IPS-15b (cell line): ENCODE data around the gene ZNF778.

Experiments
- H3K27me3 ChIP-seq: one replicate; pipeline ENCODE4 v1.6.1; 2013; ENCODE audit warnings: low read length; ENCODE audit not compliant: control insufficient read depth, insufficient read depth
- H3K36me3 ChIP-seq: one replicate; pipeline ENCODE4 v1.6.1; 2013; ENCODE audit warnings: low read length; ENCODE audit not compliant: control insufficient read depth, insufficient read depth
- H3K4me1 ChIP-seq: one replicate; pipeline ENCODE4 v1.6.1; 2013; ENCODE audit warnings: mild to moderate bottlenecking, low read length; ENCODE audit not compliant: control insufficient read depth, insufficient read depth
- H3K4me3 ChIP-seq: one replicate; pipeline ENCODE4 v1.5.1; 2013; ENCODE audit warnings: low read depth, low read length
- H3K9ac ChIP-seq: one replicate; pipeline ENCODE4 v1.6.1; 2013; ENCODE audit warnings: low read depth, mild to moderate bottlenecking, low read length
- H3K9me3 ChIP-seq: one replicate; pipeline ENCODE4 v1.6.1; 2013; ENCODE audit warnings: mild to moderate bottlenecking, low read length; ENCODE audit not compliant: control insufficient read depth, insufficient read depth

The ZNF778 gene

GRCh38 chr16:89217388-89218191, at the start of gene ZNF778:
Gene ZNF778, plus strand, starts transcription at chr16:89217703. Its CDS starts 3,425 bp downstream, at chr16:89221128.
- Histone ChIP-seq H3K36me3 (peaks cover 6% of the 10 kb centered on the region), H3K9me3 (no peaks in the 10 kb centered on the region), H3K9ac (peak within 1 kb of the TSS; percentile 76), H3K4me1 (no peaks in the 10 kb centered on the region), H3K27me3 (no peaks in the 10 kb centered on the region), H3K4me3 (peak within 1 kb of the TSS; percentile 78)

DNA sequence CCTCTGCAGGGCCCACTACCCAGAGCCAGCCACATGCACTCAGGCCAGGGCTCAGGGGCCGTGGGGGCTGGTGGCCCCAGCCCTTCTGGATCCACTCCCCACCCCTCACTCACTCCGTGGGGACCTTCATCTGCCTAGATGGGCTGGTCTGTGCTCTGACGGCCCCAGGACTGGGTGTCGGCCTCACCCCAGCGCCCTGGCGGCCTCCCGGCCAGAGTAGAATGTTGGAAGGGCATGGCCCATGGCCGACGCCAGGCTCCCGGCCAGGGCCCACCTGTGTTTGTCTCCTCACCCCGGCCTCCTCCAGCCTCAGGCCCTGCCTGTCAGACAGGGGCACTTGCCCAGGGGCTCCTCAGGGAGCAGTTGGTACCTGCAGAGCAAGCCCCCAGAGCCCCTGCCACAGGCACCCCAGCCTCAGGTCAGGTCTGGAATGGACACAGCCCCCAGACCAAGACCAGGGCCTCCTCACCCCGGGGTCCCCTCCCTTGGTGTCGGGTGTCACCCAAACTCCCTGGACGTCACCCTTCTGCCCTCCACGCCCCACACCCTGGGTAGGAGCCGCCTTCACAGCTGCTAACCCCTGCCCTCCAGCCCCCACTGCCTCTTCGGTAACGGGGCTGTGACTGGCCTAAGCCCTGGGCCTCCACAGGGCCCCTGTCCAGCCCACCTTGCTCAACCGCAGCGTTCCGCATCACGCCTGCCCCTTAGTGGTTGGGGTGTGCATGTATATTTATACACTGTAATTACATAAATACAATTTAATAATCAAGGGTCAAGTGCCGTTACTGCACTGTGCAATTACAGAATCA, 48.9 kb upstream of the ZNF778 start:
- Histone ChIP-seq H3K9me3 (no peaks in the 10 kb centered on the region), H3K4me3 (no peak overlapping the region), H3K9ac (no peak overlapping the region), H3K27me3 (peaks cover 4% of the 10 kb centered on the region), H3K4me1 (peaks cover 3% of the 10 kb centered on the region), H3K36me3 (no peaks in the 10 kb centered on the region)

DNA sequence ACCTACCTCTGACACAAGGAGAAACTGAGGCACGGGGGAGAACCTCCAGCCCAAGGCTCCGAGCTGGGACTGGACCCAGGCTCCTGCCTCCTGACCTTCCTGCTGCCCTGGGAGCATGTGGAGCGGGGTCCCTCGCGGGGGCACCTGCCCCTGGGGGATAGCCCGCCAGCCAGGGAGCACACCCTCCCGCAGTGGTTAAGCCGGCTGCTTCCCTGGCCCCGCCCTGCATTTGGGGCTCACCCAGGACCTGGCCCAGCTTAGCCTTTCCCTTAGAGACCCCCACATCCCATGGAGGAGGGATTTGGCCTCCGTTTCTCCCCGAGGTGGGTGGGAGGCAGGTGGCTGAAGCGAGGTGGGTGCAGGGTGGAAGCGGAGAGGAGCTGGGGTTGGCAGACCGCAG, 47.7 kb upstream of the ZNF778 start:
- no peaks in the 10 kb centered on the region for H3K36me3 ChIP-seq
- H3K4me3 ChIP-seq = no peak overlapping the region
- no peaks in the 10 kb centered on the region for H3K9me3 ChIP-seq
- peaks cover 3% of the 10 kb centered on the region for H3K4me1 ChIP-seq
- H3K9ac ChIP-seq = no peak overlapping the region
- H3K27me3 ChIP-seq = peaks cover 4% of the 10 kb centered on the region

- Histone ChIP-seq H3K27me3 (peaks cover 4% of the 10 kb centered on the region), H3K4me3 (peak overlapping the region; percentile 67), H3K9me3 (no peaks in the 10 kb centered on the region), H3K36me3 (no peaks in the 10 kb centered on the region), H3K9ac (no peak overlapping the region), H3K4me1 (peaks cover 3% of the 10 kb centered on the region)
Observed at GRCh38 chr16:89170346-89171215, 46.9 kb upstream of the ZNF778 start.

DNA sequence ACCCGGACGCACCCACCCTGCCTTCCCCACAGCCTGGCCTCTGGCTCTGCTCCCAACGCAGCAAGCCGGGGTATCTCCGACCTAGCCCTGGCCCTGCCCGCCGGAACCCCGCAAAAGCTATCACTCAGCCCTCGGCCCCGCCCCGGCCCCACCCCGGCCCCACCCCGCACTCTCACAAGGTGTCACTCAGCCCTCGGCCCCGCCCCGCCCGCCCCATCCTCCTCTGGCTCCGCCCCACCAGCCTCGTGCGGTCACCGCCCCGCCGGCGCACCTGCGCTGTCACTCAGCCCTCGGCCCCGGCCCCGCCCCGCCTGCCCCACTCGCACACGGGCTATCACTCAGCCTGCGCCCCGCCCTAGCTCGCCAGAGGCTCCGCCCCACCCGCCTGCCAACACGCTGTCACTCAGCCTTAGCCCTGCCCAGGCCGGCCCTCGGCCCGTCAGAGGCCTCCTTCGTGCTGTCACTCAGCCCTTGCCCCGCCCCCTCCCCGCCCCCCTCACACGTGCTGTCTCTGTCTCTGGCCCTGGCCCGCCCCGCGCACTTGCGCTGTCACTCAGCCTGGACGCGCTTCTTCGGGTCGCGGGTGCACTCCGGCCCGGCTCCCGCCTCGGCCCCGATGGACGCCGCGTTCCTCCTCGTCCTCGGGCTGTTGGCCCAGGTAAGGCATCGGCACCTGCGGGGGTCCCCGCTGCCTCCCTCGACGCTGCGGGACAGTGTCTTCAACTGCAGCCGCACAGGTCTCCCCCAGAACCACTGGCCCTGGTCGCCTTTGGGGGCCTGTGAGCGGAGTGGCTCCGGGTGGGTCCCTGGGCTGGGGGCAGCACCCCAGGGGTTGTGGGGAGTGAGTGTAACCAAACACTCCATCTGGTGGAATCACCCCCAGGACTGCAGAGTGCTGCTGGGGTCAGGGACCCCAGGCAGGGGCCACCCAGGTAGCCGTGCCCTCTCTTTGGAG, 46.0 kb upstream of the ZNF778 start, which contains the start of gene CDH15:
TSS of gene CDH15 (plus strand) at position 533 of the 955 bp plus-strand sequence. CDS start at position 617, 84 bp downstream.
- H3K4me1 ChIP-seq = peaks cover 3% of the 10 kb centered on the region
- peak within 1 kb of the TSS; percentile 67 for H3K4me3 ChIP-seq
- no peaks in the 10 kb centered on the region for H3K9me3 ChIP-seq
- no peaks in the 10 kb centered on the region for H3K36me3 ChIP-seq
- no peak within 1 kb of the TSS for H3K9ac ChIP-seq
- H3K27me3 ChIP-seq = peaks cover 4% of the 10 kb centered on the region

DNA sequence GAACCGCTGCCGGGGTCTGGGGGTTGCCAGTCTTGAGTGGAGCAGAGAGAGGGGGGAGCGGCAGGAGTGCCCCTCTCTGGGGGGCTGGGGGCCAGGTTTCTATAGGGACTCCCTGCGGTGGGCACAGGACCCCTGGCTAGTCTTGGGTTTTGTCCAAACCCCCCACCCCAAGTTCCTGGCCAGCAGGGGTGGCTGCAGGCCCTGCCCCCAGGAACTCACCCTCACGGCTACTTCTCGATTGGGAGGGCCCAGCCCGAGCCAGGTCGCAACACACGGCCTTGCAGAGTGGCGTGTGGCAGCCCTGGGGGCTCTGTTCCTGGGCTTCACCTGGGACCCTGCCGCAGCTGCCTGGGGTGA, 45.4 kb upstream of the ZNF778 start:
- Histone ChIP-seq H3K4me3 (no peak overlapping the region), H3K27me3 (peaks cover 4% of the 10 kb centered on the region), H3K9me3 (no peaks in the 10 kb centered on the region), H3K36me3 (no peaks in the 10 kb centered on the region), H3K9ac (no peak overlapping the region), H3K4me1 (peaks cover 3% of the 10 kb centered on the region)

DNA sequence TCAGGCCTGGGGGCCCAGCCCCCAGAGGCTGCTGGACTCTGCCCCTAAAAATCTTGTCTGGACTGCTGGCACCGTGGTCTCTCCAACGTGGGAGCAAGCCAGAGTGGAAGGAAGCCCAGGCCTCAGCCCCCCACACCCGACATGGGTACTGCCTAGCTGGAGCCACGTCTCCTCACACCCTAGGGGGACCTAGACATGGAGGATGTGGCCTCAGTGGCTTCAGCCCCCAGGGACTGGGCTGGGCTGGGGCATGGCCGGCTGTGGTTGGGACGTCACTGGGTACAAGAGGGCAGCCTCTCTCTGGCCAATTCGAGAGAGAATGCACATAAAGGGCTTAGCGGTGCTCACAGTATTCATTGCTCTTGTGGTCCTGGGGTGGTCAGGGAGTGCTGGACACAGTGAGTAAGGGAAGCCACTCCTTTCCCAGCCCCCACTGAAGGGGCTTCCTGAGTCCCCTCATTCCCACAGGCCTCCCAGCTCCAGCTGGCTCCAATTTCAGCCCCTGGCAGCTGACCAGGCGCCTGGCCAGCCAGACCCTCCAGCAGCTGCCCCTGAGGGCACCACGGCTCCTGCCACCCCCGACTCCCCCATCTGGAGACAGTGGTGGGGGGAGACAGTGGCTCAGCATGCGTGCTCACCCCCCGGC, 44.9 kb upstream of the ZNF778 start:
- Histone ChIP-seq H3K27me3 (peaks cover 4% of the 10 kb centered on the region), H3K4me1 (peaks cover 3% of the 10 kb centered on the region), H3K36me3 (no peaks in the 10 kb centered on the region), H3K4me3 (no peak overlapping the region), H3K9me3 (no peaks in the 10 kb centered on the region), H3K9ac (no peak overlapping the region)

DNA sequence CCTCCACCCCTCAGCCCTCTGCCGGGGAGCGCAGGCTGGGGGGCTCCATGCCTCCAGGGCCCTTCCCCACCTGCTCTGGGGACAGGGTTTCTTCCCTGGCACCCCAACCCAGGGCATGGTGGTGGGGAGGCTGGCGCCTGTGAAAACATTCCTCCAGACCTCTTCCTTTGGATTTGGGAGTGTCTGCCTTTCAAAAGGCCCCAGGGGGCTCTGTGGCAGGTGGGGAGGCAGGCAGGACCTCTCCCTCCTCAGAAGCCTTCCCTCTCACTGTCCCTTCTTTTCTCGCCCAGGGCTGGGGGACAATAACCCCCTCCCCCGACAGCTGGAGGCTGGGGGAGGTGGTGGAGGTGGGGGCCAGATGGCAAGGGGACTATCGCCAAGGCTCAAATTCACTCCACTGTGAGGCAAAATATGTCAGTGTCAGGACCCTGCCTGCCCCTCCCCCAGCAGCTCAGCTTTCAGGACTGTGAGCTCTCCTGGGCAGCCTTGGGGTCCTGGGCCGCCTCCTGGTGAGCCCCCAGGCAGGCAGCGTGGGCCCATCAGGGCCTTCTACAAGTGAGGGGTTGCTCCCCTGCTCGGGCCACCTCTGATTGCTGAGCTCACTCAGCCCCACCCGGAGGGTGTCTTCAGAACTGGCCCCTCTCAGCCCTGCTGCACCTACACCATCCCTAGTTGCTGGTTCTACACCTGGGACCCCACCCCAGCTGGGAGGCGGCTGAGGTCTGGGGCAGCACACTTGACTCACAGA, 44.2 kb upstream of the ZNF778 start:
- Histone ChIP-seq H3K27me3 (peaks cover 4% of the 10 kb centered on the region), H3K4me1 (peaks cover 3% of the 10 kb centered on the region), H3K9me3 (no peaks in the 10 kb centered on the region), H3K36me3 (no peaks in the 10 kb centered on the region), H3K4me3 (no peak overlapping the region), H3K9ac (no peak overlapping the region)

GRCh38 chr16:89174055-89174827, 43.3 kb upstream of the ZNF778 start:
- H3K9ac ChIP-seq = no peak overlapping the region
- no peaks in the 10 kb centered on the region for H3K9me3 ChIP-seq
- H3K4me1 ChIP-seq = peaks cover 3% of the 10 kb centered on the region
- no peaks in the 10 kb centered on the region for H3K36me3 ChIP-seq
- no peak overlapping the region for H3K4me3 ChIP-seq
- peaks cover 4% of the 10 kb centered on the region for H3K27me3 ChIP-seq
